Activated CD8-positive, alpha-beta memory T cell treated with anti-CD3 and anti-CD28 coated beads for 36 hours (primary cell): ENCODE data around the gene DOCK10. TPM values are rescaled to one million over a fixed set of nuclear protein-coding genes. Genes with fewer than 3 reads are reported as not detected.
"Not testable (repeated sequence)": the region's sequence is repeated elsewhere in the genome, so short reads cannot be mapped to it uniquely, and the experiment has no call there.

Source experiments
- CTCF ChIA-PET: fragments of 350-600 bp; sonication (Branson Sonifier 250); formaldehyde crosslinking; loops from one replicate; lab custom pipeline; 2021; ENCODE audit warnings: antibody characterized with exemption; lab: Charles Lee
- POLR2A ChIA-PET: fragments of 350-600 bp; sonication (Branson Sonifier 250); formaldehyde crosslinking; loops from one replicate; lab custom pipeline; 2021; ENCODE audit warnings: antibody characterized with exemption; lab: Charles Lee
- total RNA-seq, 2 experiments: library from RNA; stranded (reverse); gene quantifications; one replicate each; pipeline ENCODE4 v1.2.3, GENCODE V29; 2021

DOCK10 gene
- total RNA-seq, 2 experiments from 2014 or later: 144 to 152 TPM

DNA sequence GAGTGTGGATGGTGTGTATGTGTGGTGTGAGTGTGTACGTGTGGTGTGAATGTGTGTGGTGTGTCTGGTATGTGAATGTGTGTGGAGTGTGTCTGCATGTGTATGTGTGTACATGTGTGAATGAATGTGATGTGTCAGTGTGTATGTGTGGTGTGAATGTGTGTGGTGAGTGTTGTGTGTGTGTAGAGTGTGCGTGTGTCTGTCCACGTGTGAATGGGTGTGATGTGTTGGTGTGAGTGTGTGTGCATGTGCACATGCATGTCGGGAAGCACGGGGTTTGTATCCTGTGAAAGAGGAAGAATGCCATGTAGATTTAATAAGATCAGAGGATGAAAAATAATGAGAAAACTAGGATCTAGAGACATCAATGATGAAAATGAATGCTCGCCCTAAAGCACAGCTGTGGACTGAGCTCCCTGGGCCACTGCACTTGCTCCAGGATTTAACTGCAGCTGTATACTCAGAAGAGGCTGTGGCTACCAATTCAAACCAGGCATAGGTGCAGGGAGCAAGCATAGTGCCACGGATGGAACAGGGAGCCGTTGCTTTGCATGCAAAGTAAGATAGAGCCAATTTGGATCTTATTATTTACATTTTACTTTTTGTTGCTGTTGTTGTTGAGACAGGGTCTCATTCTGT is 122.7 kb downstream of the DOCK10 start:
- POLR2A ChIA-PET: no interaction called here
- CTCF ChIA-PET: interaction anchor here (1.2 kb wide), 1 partner anchor 9 kb away, joined by 4 read pairs; no protein-coding TSS in a partner anchor

DNA sequence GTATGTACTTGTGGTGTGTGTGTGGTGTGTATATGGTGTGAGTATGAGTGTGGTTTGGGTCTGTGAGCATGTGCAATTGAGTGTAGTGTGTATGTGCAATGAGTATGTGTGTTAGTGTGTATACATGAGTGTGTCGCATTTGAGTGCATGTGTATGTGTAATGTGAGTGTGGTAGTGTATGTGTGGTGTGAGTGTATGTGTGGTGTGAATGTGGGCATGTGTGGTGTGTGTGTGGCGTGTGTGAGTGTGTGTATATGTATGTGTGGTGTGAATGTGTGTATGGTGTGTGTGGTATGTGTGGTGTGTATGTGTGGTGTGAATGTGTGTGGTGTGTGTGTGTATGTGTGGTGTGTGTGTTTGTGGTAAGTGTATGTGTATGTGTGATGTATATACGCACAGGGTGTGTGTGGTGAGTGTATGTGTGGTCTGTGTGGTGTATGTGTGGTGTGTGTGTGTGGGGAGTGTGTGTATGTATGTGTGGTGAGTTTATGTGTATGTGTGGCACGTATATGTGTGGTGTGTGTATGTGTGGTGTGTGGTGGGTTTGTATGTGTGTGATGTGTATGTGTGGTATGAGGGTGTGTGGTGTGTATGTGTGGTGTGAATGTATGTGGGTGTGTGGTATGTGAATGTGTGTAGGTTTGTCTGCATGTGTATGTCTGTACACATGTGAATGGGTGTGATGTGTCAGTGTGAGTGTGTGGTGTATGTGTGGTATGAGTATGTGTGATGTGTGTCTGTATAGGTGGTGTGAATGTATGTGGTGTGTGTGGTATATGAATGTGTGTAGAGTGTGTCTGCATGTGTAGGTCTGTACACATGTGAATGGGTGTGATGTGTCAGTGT is 123.4 kb downstream of the DOCK10 start:
- CTCF ChIA-PET: no interaction called here
- POLR2A ChIA-PET: no interaction called here

GRCh38 chr2:224917246-224917645 is 125.0 kb downstream of the DOCK10 start:
- CTCF ChIA-PET, POLR2A ChIA-PET: not testable (repeated sequence)

DNA sequence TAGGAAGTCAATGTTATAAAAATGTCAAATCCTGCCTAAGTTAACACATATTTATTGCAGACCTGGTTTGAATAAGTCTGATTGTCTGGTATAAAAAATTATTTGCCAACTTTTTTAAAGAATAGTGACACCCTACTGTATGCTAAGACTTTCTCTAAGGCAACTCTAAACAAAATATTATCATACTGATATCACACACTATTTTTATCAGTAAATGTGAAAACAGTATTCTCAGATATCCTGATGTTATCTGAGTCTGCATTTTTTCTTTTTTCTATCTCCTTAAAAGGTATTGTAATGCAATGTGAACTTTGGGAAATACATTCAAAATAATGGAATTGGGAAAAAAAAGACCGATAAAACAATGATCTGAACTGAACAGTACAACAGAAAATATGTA is 127.1 kb downstream of the DOCK10 start:
- CTCF ChIA-PET: no interaction called here

GRCh38 chr2:224910574-224910925 is 131.7 kb downstream of the DOCK10 start:
- ChIA-PET CTCF (interaction anchor here (0.8 kb wide), 1 partner anchor 10 kb away, joined by 4 read pairs; no protein-coding TSS in a partner anchor), POLR2A (no interaction called here)

More for the DNA sequence above, 127.1 kb downstream of the DOCK10 start:
- POLR2A ChIA-PET: no interaction called here

DNA sequence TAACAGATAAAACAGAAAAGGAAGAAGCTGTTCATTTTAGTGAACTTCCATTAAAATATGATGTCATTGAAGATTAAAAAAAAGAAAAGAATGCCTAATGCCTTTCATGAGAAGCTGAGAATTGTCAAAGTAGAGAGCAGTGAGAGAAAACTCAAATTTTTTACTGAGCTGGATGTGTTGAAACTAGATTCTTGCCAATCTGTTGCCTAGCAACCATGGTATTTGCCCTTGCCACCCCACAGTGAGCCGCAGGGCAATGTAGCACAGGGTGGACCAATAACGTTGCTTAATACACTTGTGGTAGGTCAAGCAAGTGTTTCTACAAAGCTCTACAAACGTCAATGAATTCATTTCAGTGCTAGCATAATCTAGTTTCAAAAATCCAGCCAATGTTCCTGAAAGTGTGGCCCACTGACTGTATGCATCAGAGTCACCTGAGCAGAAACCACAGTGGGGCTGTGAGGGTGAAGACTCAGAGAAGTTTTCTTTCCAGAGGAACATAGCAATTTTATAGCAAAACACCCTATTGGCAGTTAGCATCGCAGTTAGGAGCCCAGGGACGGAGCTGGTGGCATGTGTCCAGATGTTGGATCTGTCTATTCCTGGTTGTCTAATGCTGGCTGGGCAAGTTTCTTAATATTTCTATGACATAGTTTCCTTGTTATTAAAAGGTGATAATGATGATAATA is 132.2 kb downstream of the DOCK10 start:
- CTCF ChIA-PET: interaction anchor here (0.8 kb wide), 1 partner anchor 10 kb away, joined by 4 read pairs; no protein-coding TSS in a partner anchor
- POLR2A ChIA-PET: no interaction called here

- CTCF ChIA-PET: interaction anchor here (0.6 kb wide), 1 partner anchor 10 kb away, joined by 3 read pairs; no protein-coding TSS in a partner anchor
- POLR2A ChIA-PET: no interaction called here
These were observed 133.4 kb downstream of the DOCK10 start for GRCh38 chr2:224908818-224909217.

- ChIA-PET POLR2A (no interaction called here), CTCF (no interaction called here)
These were observed 137.9 kb downstream of the DOCK10 start for GRCh38 chr2:224904381-224904780.

DNA sequence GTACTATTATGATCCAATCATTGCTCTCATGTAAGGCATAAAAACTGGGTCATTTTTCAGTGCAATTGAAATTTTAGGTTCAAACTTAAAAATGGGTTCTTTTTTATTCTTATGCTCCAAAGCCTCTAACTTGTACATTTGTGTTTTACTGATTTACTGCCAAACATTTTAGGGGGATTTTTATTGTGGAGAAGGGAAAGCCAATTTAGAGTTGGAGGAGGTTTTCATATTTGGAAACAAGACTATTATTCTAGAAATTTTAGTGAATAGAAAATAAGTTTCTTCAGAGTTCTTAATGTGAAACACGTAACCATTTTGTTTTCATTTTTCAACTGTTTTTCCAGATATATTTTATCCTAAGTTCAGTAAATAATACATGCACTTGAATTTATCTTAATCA is 138.6 kb downstream of the DOCK10 start:
- ChIA-PET POLR2A (no interaction called here), CTCF (no interaction called here)

DNA sequence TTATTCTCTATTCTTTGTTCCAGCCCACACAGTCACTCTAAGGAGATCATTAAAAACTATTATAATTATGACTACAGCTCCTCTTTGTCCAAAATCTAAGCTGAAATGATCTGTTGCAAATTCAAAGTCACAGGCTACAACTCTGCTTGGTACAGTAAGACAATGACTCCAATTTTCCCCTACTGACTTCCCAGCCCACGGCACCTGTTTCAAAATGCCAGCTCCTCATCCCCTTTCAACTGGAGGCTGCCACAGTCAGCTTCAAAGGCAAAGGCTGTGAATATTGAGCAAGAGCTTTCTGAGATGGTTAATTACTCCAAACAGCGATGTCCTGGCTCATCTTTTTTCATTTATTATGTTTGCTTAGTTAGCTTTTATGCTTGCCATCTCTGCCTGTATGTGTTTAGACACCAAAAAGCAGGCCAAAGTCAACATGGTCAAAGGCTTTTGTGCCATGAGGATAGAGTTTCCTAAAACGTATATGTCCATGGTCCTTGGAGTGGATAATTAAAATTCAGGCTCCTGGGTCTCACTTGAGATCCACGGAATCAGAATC is 141.1 kb downstream of the DOCK10 start:
- POLR2A ChIA-PET: no interaction called here
- CTCF ChIA-PET: no interaction called here

DNA sequence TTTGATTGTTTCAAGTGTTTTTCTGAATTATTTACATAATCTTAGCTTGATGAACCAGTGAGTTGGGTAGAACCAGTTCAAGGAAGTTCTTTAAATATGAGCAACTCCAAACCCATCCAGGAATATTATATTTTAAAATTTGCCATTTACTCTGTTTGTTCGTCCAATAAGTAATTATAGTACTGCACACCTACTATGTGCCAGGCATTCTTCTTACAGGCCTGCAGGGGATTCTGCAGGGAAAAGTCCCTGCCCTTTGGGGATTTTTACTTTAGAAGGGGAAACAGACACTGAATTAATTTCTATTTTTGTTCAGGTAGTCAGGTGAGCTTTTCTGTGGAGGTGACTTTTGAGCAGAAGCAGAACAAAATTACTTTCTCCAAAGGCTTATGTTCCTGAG is 146.9 kb downstream of the DOCK10 start:
- POLR2A ChIA-PET: interaction anchor here (1.3 kb wide), 1 partner anchor 30 kb away, joined by 4 read pairs; no protein-coding TSS in a partner anchor
- CTCF ChIA-PET: no interaction called here

GRCh38 chr2:224894356-224894755 is 147.9 kb downstream of the DOCK10 start:
- POLR2A ChIA-PET: interaction anchor here (0.6 to 1.3 kb wide), 2 partner anchors 31 to 264 kb away, joined by 4 to 5 read pairs; no protein-coding TSS in a partner anchor
- CTCF ChIA-PET: no interaction called here

DNA sequence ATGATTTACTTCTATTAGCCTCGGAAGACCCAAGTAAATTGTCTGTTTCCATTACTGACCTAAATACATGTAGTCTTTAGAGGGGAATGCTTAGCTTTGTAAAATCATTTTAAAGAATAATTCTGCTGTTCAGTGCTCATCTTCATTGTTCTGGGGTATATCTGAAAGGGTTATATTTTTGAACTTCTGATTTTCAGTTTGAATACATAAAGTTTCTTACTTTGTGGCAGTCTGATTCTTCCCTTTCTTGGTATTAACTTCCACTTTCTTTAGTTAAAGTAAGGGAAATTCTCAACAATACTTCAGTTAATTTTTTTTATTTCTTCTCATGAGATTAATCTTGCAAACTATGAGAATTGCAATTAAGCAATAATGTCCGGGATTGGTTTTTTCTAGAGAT is 148.4 kb downstream of the DOCK10 start:
- ChIA-PET CTCF (no interaction called here), POLR2A (interaction anchor here (0.6 to 1.3 kb wide), 2 partner anchors 32 kb away, joined by 3 to 4 read pairs; no protein-coding TSS in a partner anchor)

DNA sequence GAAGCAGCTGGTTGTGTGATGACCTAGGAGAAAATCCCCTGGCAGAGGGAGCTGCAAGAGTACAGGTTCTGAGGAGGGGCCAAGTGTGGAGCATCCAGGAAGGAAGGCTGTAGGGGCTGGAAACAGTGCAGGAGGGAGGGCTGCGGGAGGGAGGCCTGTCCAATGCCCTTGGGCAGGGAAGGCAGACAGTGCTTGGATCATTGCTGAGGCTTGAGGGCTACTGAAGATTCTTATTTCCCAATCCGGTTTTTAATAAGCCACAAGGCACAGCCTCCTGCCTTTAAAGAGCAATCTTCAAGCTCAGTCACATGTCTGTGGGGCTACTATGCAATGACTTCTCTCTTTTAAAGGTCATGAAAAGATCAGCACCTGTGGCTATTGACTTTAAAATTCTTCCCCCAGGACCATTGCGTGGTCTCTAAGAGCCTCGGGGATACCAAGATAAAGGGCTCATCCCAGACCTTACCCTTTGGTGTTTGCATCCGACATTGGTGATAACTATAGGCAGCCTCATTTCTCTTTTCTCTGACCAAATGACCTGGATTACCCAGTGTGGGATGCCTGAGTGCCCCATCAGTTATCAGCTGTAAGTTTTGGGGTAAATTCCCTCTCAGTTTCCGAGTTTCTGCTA is 149.6 kb downstream of the DOCK10 start:
- POLR2A ChIA-PET: no interaction called here
- CTCF ChIA-PET: no interaction called here

GRCh38 chr2:224890372-224890771 is 151.9 kb downstream of the DOCK10 start:
- CTCF ChIA-PET: no interaction called here

GRCh38 chr2:224887141-224887540 is 155.1 kb downstream of the DOCK10 start:
- CTCF ChIA-PET: interaction anchor here (0.9 kb wide), 1 partner anchor 63 kb away, joined by 3 read pairs; no protein-coding TSS in a partner anchor
- POLR2A ChIA-PET: no interaction called here

More at GRCh38 chr2:224890372-224890771, 151.9 kb downstream of the DOCK10 start:
- POLR2A ChIA-PET: no interaction called here

GRCh38 chr2:224885836-224886547 is 156.3 kb downstream of the DOCK10 start:
- ChIA-PET POLR2A (interaction anchor here (0.5 to 0.8 kb wide), 3 partner anchors 42 to 97 kb away, joined by 3 to 8 read pairs (median 3); no protein-coding TSS in a partner anchor), CTCF (interaction anchor here (0.6 kb wide), 1 partner anchor 41 kb away, joined by 3 read pairs; no protein-coding TSS in a partner anchor)

- CTCF ChIA-PET: no interaction called here
- POLR2A ChIA-PET: interaction anchor here (1.1 kb wide), 1 partner anchor 42 kb away, joined by 3 read pairs; no protein-coding TSS in a partner anchor
These were observed 157.0 kb downstream of the DOCK10 start for GRCh38 chr2:224885291-224885690.
